OCI-LY1 (cell line): ENCODE results near the gene CCDC57.

ENCODE experiments used
- CTCF ChIP-seq: fragments of 200-600 bp; sonication (generic), shearing (Covaris generic); IDR thresholded peaks from 2 replicates; pipeline ENCODE4 v1.5.1; 2017; ENCODE audit warnings: mild to moderate bottlenecking, antibody characterized with exemption, low read length, moderate library complexity, mixed read lengths
- EZH2 ChIP-seq: fragments of 200-600 bp; sonication (generic), shearing (Covaris generic); IDR thresholded peaks from 2 replicates; pipeline ENCODE4 v1.8.0; 2017; ENCODE audit warnings: borderline replicate concordance, mixed run types, mild to moderate bottlenecking, antibody characterized with exemption, low read length, moderate library complexity, mixed read lengths

- TF ChIP-seq EZH2 (no peak), CTCF (no peak)
These were observed 12.9 kb upstream of the CCDC57 start for GRCh38 chr17:82225368-82226029.
